Erythroblast (primary cell): ENCODE data around the gene RSU1.

Experiments used
- GATA1 ChIP-seq: IDR thresholded peaks from 2 replicates; pipeline ENCODE4 v1.6.1; 2011; ENCODE audit warnings: low read depth, mild to moderate bottlenecking, control low read depth, low read length, moderate library complexity
- POLR2A ChIP-seq: IDR thresholded peaks from 2 replicates; pipeline ENCODE4 v1.6.1; 2011; ENCODE audit warnings: mild to moderate bottlenecking, low read length

DNA sequence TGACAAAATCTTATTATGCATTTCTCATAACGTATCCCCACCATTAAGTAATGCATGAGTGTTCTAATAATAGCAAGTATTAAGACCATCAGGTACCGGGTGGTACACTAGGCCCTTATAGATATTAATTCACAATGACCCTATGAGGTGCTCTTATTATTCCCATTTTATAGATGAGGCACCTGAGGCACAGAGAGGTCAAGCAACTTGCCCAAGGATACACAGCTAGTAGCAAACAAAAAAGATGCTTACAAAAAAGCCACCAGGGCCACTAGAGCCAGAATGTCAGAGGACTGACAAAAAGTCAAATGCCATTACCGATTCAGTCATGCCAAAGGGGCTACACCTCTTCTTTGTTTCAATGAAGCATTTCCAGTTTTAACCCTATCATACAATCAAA lies 5.9 kb downstream of the RSU1 start:
- no peak for TF ChIP-seq POLR2A
- TF ChIP-seq GATA1: no peak
